ENCODE results near the gene RHOT2. TPM values are rescaled to one million over a fixed set of nuclear protein-coding genes. Genes with fewer than 3 reads are reported as not detected.

The RHOT2 gene
- total RNA-seq, 2 experiments from 2014 or later, result 110 TPM

DNA sequence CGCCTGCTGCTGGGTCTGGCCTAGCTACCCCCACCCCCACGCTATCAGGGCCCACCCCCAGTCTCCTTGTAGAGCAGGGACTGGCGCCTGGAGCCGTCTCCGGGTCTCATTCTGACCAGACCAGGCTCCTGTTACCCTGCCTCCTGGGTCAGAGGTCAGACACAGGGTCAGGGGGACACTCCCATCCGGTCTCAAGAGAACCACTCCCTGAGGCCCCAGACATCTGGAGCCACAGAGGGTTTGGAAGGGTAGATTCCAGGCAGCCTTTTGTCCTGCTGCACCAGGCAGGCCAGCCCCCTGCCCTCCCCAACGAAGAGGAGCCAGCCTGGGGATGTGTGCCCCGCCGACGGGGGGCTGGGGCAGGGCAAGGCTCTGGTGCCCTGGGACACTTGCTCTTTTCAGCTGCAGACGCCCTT, 38.1 kb upstream of the RHOT2 start:
- no peak for ATAC-seq
- Mint-ChIP-seq H3K27me3 (no peaks in the 10 kb centered on the region), H3K36me3 (ENCODE audit: low read depth) (no peaks in the 10 kb centered on the region), H3K4me3 (no peak overlapping the region), H3K9me3 (no peaks in the 10 kb centered on the region), H3K27ac (no peak overlapping the region), H3K4me1 (ENCODE audit: low read depth) (peaks cover 2% of the 10 kb centered on the region)
- intact Hi-C loops (cut with micrococcal nuclease), result no loop called here
- POLR2A ChIA-PET, result no interaction called here
- CTCF ChIA-PET, result no interaction called here
- TF ChIP-seq, protein P1, sequence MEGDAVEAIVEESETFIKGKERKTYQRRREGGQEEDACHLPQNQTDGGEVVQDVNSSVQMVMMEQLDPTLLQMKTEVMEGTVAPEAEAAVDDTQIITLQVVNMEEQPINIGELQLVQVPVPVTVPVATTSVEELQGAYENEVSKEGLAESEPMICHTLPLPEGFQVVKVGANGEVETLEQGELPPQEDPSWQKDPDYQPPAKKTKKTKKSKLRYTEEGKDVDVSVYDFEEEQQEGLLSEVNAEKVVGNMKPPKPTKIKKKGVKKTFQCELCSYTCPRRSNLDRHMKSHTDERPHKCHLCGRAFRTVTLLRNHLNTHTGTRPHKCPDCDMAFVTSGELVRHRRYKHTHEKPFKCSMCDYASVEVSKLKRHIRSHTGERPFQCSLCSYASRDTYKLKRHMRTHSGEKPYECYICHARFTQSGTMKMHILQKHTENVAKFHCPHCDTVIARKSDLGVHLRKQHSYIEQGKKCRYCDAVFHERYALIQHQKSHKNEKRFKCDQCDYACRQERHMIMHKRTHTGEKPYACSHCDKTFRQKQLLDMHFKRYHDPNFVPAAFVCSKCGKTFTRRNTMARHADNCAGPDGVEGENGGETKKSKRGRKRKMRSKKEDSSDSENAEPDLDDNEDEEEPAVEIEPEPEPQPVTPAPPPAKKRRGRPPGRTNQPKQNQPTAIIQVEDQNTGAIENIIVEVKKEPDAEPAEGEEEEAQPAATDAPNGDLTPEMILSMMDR (IDR thresholded peaks at IDR 0.05), result no peak
- DNase-seq, result no peak

DNA sequence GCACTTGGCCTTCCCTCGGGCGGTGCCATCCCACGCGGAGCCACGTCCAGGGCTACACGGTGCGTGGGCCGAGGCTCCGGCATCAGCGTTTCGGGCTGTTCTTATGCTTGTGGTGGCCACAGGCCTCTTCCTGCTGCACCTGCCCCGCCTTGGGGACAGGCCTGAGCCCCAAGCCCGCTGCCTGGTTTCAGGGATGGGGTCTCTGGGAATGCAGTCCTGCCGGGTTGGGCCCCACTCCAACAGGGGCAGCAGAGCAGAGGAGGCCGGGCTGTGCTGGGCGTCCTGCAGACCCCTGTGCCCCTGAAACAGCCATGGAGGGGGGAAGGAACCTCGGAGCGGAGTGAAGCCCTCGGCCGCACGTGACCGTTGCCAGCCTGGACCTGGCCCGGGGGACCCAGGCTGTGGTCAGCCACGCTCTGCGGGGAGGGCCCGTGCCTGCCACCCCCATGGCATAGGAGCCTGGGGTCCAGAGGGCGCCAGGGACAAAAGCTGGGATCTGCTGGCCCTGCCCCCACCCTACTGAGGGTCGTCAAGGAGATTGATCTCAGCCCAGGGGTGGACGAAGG, 37.6 kb upstream of the RHOT2 start:
- no peak overlapping the region for H3K27ac Mint-ChIP-seq
- ChIA-PET CTCF (no interaction called here), POLR2A (no interaction called here)
- H3K36me3 Mint-ChIP-seq (ENCODE audit: low read depth), result no peaks in the 10 kb centered on the region
- H3K4me3 Mint-ChIP-seq, result no peak overlapping the region
- H3K9me3 Mint-ChIP-seq, result no peaks in the 10 kb centered on the region
- TF ChIP-seq, protein P1 (IDR thresholded peaks at IDR 0.05), result no peak
- no peak for ATAC-seq
- no peaks in the 10 kb centered on the region for H3K27me3 Mint-ChIP-seq
- DNase-seq, result no peak
- H3K4me1 Mint-ChIP-seq (ENCODE audit: low read depth), result peaks cover 3% of the 10 kb centered on the region
- intact Hi-C loops (cut with micrococcal nuclease), result no loop called here

DNA sequence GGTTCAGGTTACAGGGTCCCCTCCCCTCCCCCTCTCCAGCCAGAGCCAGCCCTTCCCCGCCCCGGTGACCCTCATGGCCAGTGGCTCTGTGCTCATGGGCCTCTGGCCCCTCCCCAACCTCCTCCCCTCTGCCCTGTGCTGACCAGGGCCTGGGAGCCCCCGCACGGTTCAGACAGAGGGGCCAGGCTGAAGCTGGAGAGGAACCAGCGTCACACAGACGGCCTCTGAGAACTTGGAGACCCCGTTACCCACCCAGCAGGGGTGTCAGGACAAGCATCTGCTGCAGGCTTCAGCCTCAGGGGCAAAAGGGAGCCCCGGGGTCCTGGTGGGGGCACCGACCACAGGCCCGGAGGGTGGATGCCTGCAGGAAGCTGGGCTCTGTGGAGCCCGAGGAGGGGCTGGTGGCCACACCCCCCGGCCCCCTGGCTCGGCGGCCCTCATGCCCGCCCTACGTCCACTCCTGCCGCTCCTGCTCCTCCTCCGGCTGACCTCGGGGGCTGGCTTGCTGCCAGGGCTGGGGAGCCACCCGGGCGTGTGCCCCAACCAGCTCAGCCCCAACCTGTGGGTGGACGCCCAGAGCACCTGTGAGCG, 37.0 kb upstream of the RHOT2 start, which contains the start of gene WFIKKN1:
Gene WFIKKN1, plus strand, starts transcription at position 171 of the 591 bp plus-strand sequence. Its CDS starts 269 bp downstream, at position 440.
- ChIA-PET POLR2A (no interaction called here), CTCF (no interaction called here)
- intact Hi-C loops (cut with micrococcal nuclease), result no loop called here
- no peak for DNase-seq
- no peak within 1 kb of the TSS for H3K4me3 Mint-ChIP-seq
- TF ChIP-seq, protein P1 (IDR thresholded peaks at IDR 0.05), result no peak
- no peaks in the 10 kb centered on the region for H3K9me3 Mint-ChIP-seq
- no peaks in the 10 kb centered on the region for H3K27me3 Mint-ChIP-seq
- H3K36me3 Mint-ChIP-seq (ENCODE audit: low read depth), result no peaks in the 10 kb centered on the region
- H3K27ac Mint-ChIP-seq, result no peak within 1 kb of the TSS
- no peak for ATAC-seq
- H3K4me1 Mint-ChIP-seq (ENCODE audit: low read depth), result peaks cover 3% of the 10 kb centered on the region

GRCh38 chr16:631808-632358, 36.0 kb upstream of the RHOT2 start:
- no peak overlapping the region for H3K27ac Mint-ChIP-seq
- H3K9me3 Mint-ChIP-seq, result no peaks in the 10 kb centered on the region
- CTCF ChIA-PET, result no interaction called here
- POLR2A ChIA-PET, result no interaction called here
- ATAC-seq (no peak), DNase-seq (no peak)
- H3K36me3 Mint-ChIP-seq (ENCODE audit: low read depth), result peaks cover 3% of the 10 kb centered on the region
- H3K4me3 Mint-ChIP-seq, result no peak overlapping the region
- H3K4me1 Mint-ChIP-seq (ENCODE audit: low read depth), result peaks cover 6% of the 10 kb centered on the region
- TF ChIP-seq, protein P1 (IDR thresholded peaks at IDR 0.05), result no peak
- H3K27me3 Mint-ChIP-seq, result no peaks in the 10 kb centered on the region
- intact Hi-C loops (cut with micrococcal nuclease), result no loop called here

DNA sequence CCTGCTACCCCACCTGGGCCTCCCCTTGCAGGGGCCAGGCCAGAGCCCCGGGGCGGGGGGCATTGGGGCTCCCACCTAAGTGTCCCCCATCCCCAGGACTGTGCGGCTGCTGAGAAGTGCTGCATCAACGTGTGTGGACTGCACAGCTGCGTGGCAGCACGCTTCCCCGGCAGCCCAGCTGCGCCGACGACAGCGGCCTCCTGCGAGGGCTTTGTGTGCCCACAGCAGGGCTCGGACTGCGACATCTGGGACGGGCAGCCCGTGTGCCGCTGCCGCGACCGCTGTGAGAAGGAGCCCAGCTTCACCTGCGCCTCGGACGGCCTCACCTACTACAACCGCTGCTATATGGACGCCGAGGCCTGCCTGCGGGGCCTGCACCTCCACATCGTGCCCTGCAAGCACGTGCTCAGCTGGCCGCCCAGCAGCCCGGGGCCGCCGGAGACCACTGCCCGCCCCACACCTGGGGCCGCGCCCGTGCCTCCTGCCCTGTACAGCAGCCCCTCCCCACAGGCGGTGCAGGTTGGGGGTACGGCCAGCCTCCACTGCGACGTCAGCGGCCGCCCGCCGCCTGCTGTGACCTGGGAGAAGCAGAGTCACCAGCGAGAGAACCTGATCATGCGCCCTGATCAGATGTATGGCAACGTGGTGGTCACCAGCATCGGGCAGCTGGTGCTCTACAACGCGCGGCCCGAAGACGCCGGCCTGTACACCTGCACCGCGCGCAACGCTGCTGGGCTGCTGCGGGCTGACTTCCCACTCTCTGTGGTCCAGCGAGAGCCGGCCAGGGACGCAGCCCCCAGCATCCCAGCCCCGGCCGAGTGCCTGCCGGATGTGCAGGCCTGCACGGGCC, 35.2 kb upstream of the RHOT2 start:
- Mint-ChIP-seq H3K4me1 (ENCODE audit: low read depth) (peaks cover 8% of the 10 kb centered on the region), H3K9me3 (no peaks in the 10 kb centered on the region), H3K4me3 (no peak overlapping the region), H3K36me3 (ENCODE audit: low read depth) (peaks cover 3% of the 10 kb centered on the region), H3K27me3 (no peaks in the 10 kb centered on the region), H3K27ac (no peak overlapping the region)
- ATAC-seq (no peak), DNase-seq (no peak)
- ChIA-PET CTCF (no interaction called here), POLR2A (no interaction called here)
- TF ChIP-seq, protein P1 (IDR thresholded peaks at IDR 0.05), result no peak
- intact Hi-C loops (cut with micrococcal nuclease), result no loop called here

Data from activated CD8-positive, alpha-beta T cell treated with anti-CD3 and anti-CD28 coated beads for 36 hours (primary cell).